Measurements from ENCODE around the gene DIS3L2. TPM values are rescaled to one million over a fixed set of nuclear protein-coding genes. Genes with fewer than 3 reads are reported as not detected.

The DIS3L2 gene
- total RNA-seq, 3 donors from 2014 or later, result 28.5 to 43.0 (median 42.5) TPM

DNA sequence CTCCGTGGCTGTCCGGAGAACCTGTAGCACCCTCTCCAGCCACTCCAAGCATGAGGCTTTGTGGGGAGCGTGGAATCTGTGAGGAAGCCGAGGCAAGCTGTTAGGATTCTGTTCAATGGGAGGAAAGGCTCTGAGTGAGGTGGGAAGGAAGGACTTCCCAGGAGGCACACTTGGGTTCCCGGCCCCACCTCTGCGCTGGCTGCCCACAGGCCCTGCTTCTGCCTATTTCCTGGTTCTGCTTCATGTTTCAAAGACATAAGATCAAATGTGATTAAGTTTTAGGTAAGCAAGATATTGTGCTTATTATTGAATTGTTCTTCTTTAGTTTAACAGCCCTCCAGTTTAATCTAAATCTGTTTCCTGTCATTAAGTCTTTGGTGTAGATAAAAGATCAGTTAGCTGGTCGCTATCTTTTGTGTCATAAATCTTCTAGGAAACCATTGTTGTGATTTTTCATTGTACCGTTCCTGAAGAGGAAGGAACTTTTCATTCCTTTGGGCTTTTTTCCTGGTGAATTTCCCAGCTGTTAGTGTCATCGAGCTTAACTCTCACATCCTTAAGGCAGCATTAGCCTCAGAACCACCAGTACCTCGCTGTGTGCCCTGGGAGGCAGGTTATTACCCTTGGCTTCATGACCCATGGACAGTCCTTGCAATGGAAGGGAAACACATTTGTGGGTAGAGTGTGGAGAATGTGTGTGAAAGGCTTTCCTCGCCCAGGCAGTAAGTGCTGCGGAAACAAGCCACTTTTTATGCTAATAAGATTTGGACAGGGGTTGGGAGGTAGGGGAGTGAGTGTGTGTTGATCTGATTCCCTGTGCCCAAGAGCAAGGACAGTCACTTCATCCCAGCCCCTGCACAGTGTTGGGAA lies 355.2 kb downstream of the DIS3L2 start:
- ATAC-seq, result peak; percentile 58
- TF ChIP-seq, protein P1, sequence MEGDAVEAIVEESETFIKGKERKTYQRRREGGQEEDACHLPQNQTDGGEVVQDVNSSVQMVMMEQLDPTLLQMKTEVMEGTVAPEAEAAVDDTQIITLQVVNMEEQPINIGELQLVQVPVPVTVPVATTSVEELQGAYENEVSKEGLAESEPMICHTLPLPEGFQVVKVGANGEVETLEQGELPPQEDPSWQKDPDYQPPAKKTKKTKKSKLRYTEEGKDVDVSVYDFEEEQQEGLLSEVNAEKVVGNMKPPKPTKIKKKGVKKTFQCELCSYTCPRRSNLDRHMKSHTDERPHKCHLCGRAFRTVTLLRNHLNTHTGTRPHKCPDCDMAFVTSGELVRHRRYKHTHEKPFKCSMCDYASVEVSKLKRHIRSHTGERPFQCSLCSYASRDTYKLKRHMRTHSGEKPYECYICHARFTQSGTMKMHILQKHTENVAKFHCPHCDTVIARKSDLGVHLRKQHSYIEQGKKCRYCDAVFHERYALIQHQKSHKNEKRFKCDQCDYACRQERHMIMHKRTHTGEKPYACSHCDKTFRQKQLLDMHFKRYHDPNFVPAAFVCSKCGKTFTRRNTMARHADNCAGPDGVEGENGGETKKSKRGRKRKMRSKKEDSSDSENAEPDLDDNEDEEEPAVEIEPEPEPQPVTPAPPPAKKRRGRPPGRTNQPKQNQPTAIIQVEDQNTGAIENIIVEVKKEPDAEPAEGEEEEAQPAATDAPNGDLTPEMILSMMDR (IDR thresholded peaks at IDR 0.05), result no peak
- DNase-seq, result peak in 1 of 3 donors; percentile 32
- Histone ChIP-seq H3K4me1 (ENCODE audit: low read depth) (peaks cover 20% of the 10 kb centered on the region), H3K4me3 (no peak overlapping the region), H3K9me3 (peaks cover 6% of the 10 kb centered on the region), H3K36me3 (ENCODE audit: low read depth) (no peaks in the 10 kb centered on the region)
- intact Hi-C loops (cut with DNase I, micrococcal nuclease), result no loop called here

DNA sequence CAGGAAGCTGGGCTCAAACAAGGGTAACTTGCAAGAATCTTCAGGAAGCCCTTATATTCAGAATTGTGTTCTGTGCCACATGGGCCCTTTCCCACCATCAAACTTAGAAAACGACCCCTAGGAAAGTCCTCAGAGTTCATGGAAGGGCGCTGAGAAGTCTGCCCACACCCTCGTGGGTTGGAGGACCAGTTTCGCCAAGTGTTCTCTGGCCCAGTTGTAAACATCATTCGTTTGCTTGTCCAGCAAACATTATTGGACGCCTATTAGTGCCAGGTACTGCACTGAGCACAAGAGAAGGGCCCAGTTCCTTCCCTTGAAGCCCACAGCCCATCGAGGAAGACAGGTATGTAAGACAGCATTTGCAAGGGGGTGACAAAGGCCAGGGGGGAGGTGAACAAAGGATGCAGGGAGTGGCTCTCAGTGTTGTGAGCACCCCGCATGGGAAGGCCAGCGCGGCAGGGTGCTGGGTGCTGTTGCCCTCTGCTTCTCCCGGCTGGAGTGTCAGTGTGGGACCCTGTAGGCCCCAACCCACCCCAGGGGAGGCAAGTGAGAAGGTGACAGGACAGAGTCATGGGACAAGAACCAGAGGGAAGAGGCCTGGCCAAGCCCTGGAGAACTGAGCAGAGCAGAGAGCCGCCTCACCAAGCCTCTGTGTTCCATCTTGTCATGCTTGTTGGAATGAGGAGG lies 356.8 kb downstream of the DIS3L2 start:
- no peak for ATAC-seq
- no peak overlapping the region for H3K4me3 ChIP-seq
- no peak for DNase-seq
- peaks cover 20% of the 10 kb centered on the region for H3K4me1 ChIP-seq (ENCODE audit: low read depth)
- H3K36me3 ChIP-seq (ENCODE audit: low read depth), result no peaks in the 10 kb centered on the region
- TF ChIP-seq, protein P1 (IDR thresholded peaks at IDR 0.05), result no peak
- no peaks in the 10 kb centered on the region for H3K9me3 ChIP-seq
- intact Hi-C loops (cut with DNase I, micrococcal nuclease), result no loop called here

DNA sequence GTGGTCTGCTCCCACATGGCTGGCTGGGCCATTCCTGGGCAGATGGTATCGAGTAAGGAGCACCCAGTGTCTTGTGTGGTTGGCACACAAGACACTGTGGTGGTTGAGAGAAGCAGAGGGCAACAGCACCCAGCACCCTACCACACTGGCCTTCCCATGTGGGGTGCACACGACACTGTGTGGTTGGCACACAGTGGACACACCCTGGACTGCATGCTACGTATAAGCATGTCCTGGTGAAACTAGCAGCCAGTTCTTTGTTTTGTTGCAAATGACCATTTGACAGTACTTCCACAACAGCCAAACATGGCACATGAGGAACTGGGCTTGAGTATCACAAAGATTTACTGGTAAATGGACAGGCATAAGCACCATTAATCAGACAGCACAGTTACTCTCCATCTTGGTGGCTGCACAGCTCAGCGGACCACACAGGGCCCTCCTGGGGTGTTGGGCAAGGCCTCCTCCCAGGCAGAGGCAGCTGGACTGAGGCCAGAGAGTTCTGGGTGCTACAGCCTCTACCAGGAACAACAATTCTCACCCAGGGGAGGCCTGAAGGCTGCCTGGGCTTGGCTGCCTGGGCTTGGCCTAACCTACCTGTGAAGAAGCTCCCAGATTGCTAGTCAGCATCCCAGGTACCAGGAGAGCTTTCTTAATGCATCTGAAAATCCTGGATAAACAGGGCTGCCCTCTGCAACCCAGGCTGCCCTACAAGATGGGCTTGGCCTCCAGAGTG lies 357.7 kb downstream of the DIS3L2 start:
- TF ChIP-seq, protein P1 (IDR thresholded peaks at IDR 0.05), result no peak
- no peak for DNase-seq
- intact Hi-C loops (cut with DNase I, micrococcal nuclease), result no loop called here
- no peak for ATAC-seq
- Histone ChIP-seq H3K4me3 (no peak overlapping the region), H3K9me3 (no peaks in the 10 kb centered on the region), H3K4me1 (ENCODE audit: low read depth) (peaks cover 20% of the 10 kb centered on the region), H3K36me3 (ENCODE audit: low read depth) (no peaks in the 10 kb centered on the region)

DNA sequence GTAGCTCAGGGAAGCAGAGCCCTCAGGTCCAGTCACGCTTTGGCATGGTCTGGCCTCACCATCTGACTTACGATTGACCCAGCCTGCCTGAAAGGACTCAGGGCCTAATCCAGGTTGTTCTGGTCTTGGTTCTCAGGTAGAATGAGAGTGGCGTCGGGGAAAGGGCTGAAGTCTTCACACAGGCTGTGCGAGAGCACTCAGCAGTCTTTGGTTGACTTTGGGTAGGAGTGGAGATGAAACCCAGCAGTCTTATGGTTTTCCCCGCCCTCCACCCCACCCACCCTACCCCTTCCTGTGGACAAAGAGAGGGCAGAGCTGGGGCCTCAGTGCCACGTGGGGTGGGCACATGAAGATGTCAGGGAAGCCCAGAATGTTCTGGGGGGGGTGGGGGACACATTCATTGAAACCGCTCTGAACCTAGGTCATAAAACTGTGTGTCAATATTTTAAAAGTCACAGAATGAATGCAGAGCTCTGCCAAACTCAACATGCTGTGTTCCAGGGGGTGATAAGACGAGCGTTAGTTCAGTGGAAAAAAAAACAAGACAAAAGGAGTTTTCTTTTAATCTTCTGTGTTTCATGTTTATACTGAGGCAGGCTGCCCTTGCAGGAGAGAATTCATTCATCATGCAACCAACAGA lies 358.4 kb downstream of the DIS3L2 start:
- DNase-seq (peak in 1 of 3 donors; percentile 40), ATAC-seq (peak; percentile 53)
- Histone ChIP-seq H3K36me3 (ENCODE audit: low read depth) (no peaks in the 10 kb centered on the region), H3K4me3 (no peak overlapping the region), H3K4me1 (ENCODE audit: low read depth) (peaks cover 20% of the 10 kb centered on the region), H3K9me3 (no peaks in the 10 kb centered on the region)
- TF ChIP-seq, protein P1 (IDR thresholded peaks at IDR 0.05), result no peak
- intact Hi-C loops (cut with DNase I, micrococcal nuclease), result loop anchor here in 1 of 2 donors (10.0 kb wide), 1 partner anchor 395 kb away; the partner anchor contains the start of gene NPPC

DNA sequence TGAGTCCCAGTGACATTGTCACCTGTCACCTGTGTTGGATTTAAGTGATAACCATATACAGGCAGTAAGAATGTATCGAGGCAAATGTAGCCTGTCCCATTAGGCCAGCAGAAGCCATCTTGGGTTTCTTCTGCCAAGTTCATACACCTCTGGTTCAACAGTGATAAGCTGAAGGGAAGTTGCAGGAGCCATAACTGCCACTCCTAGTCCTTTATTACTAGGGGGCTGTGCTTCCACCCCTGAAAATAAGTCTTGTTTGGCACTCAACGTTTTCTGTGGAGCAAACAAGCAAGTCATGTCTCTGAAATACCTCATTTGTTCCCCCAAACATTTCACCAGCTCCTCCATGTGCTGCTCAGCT lies 358.9 kb downstream of the DIS3L2 start:
- ATAC-seq, result peak; percentile 31
- intact Hi-C loops (cut with DNase I, micrococcal nuclease), result loop anchor here in 1 of 2 donors (10.0 kb wide), 1 partner anchor 396 kb away; the partner anchor contains the start of gene NPPC

More for the DNA sequence above, 358.9 kb downstream of the DIS3L2 start:
- Histone ChIP-seq H3K9me3 (no peaks in the 10 kb centered on the region), H3K4me3 (no peak overlapping the region), H3K36me3 (ENCODE audit: low read depth) (no peaks in the 10 kb centered on the region), H3K4me1 (ENCODE audit: low read depth) (peaks cover 20% of the 10 kb centered on the region)
- TF ChIP-seq, protein P1 (IDR thresholded peaks at IDR 0.05), result no peak
- no peak for DNase-seq

All from mucosa of descending colon (tissue), 3 donors.